Type B pancreatic cell (in vitro differentiated cells): ENCODE measurements around the gene DGLUCY. TPM values are rescaled to one million over a fixed set of nuclear protein-coding genes. Genes with fewer than 3 reads are reported as not detected.
"Not testable (repeated sequence)": the region's sequence is repeated elsewhere in the genome, so short reads cannot be mapped to it uniquely, and the experiment has no call there.

Source experiments
- DNase-seq: peaks from one replicate; pipeline ENCODE4 v3.0.0; 2021; ENCODE audit warnings: mixed read lengths; ENCODE audit not compliant: unreplicated experiment; ENCODE audit errors: extremely low spot score
- H3K27ac Mint-ChIP-seq: 2 replicates; pipeline ENCODE4 v1.8.0; 2021; ENCODE audit warnings: mild to moderate bottlenecking, mixed read lengths
- H3K27me3 Mint-ChIP-seq: 2 replicates; pipeline ENCODE4 v1.8.0; 2021; ENCODE audit warnings: mixed read lengths
- H3K36me3 Mint-ChIP-seq: 2 replicates; pipeline ENCODE4 v1.8.0; 2021; ENCODE audit warnings: mixed read lengths
- H3K4me1 Mint-ChIP-seq: one replicate; pipeline ENCODE4 v1.8.0; 2021; ENCODE audit warnings: mixed read lengths; ENCODE audit not compliant: unreplicated experiment
- H3K4me3 Mint-ChIP-seq: 2 replicates; pipeline ENCODE4 v1.8.0; 2021; ENCODE audit warnings: mild to moderate bottlenecking, mixed read lengths
- H3K9me3 Mint-ChIP-seq: 2 replicates; pipeline ENCODE4 v1.8.0; 2021; ENCODE audit warnings: mixed read lengths
- CTCF ChIP-seq: fragments of 200-600 bp; sonication (generic); conservative IDR thresholded peaks from 2 replicates; pipeline ENCODE4 v1.5.0; 2021; ENCODE audit warnings: antibody characterized with exemption, mild to moderate bottlenecking
- total RNA-seq: library from RNA; stranded (reverse); gene quantifications from 2 replicates; pipeline ENCODE4 v1.2.1, GENCODE V29; 2021; ENCODE audit warnings: low replicate concordance

The DGLUCY gene
- total RNA-seq, 1 donor from 2014 or later: 37.5 TPM

- H3K9me3 Mint-ChIP-seq: peaks cover 5% of the 10 kb centered on the region
- no peak for TF ChIP-seq CTCF
- H3K27ac Mint-ChIP-seq: no peak overlapping the region
- no peaks in the 10 kb centered on the region for H3K4me1 Mint-ChIP-seq
- H3K27me3 Mint-ChIP-seq: peaks cover 13% of the 10 kb centered on the region
- peaks cover 4% of the 10 kb centered on the region for H3K36me3 Mint-ChIP-seq
- H3K4me3 Mint-ChIP-seq: no peak overlapping the region
- DNase-seq: no peak
These were observed 129.2 kb downstream of the DGLUCY start for GRCh38 chr14:91243074-91243471.

GRCh38 chr14:91244501-91244901 is 130.6 kb downstream of the DGLUCY start, which contains the start of gene GPR68:
Gene GPR68, minus strand, starts transcription at chr14:91244704. Its CDS starts 9,654 bp downstream, at chr14:91235050.
- Mint-ChIP-seq H3K4me3 (no peak within 1 kb of the TSS), H3K27me3 (peaks cover 13% of the 10 kb centered on the region), H3K36me3 (peaks cover 4% of the 10 kb centered on the region), H3K27ac (no peak within 1 kb of the TSS), H3K9me3 (peaks cover 5% of the 10 kb centered on the region), H3K4me1 (peaks cover under 1% of the 10 kb centered on the region)
- TF ChIP-seq CTCF: no peak
- no peak for DNase-seq

GRCh38 chr14:91245029-91245428 is 131.2 kb downstream of the DGLUCY start:
- Mint-ChIP-seq H3K36me3 (peaks cover 4% of the 10 kb centered on the region), H3K27ac (no peak overlapping the region), H3K9me3 (peaks cover 5% of the 10 kb centered on the region), H3K4me1 (peaks cover 6% of the 10 kb centered on the region), H3K27me3 (peaks cover 13% of the 10 kb centered on the region), H3K4me3 (no peak overlapping the region)
- no peak for TF ChIP-seq CTCF
- DNase-seq: no peak

GRCh38 chr14:91245616-91246015 is 131.7 kb downstream of the DGLUCY start:
- H3K4me1 Mint-ChIP-seq: peaks cover 12% of the 10 kb centered on the region
- not testable (repeated sequence) for H3K36me3 Mint-ChIP-seq, DNase-seq, H3K9me3 Mint-ChIP-seq, H3K27ac Mint-ChIP-seq, H3K4me3 Mint-ChIP-seq
- peaks cover 15% of the 10 kb centered on the region for H3K27me3 Mint-ChIP-seq

GRCh38 chr14:91246051-91246852 is 132.4 kb downstream of the DGLUCY start:
- Mint-ChIP-seq H3K36me3 (peaks cover 4% of the 10 kb centered on the region), H3K4me3 (no peak overlapping the region), H3K4me1 (peaks cover 17% of the 10 kb centered on the region), H3K27me3 (peaks cover 15% of the 10 kb centered on the region), H3K9me3 (peaks cover 5% of the 10 kb centered on the region), H3K27ac (no peak overlapping the region)
- no peak for DNase-seq
- no peak for TF ChIP-seq CTCF

GRCh38 chr14:91249841-91250616 is 136.2 kb downstream of the DGLUCY start:
- Mint-ChIP-seq H3K27ac (peak overlapping the region; percentile 70), H3K9me3 (peaks cover 5% of the 10 kb centered on the region), H3K27me3 (peaks cover 20% of the 10 kb centered on the region), H3K4me3 (peak overlapping the region; percentile 64), H3K4me1 (peaks cover 17% of the 10 kb centered on the region), H3K36me3 (no peaks in the 10 kb centered on the region)
- DNase-seq: no peak
- TF ChIP-seq CTCF: peak; percentile 32
